ENCODE results near the gene LMAN1L.

LMAN1L gene

GRCh38 chr15:74794248-74794969, 18.2 kb upstream of the LMAN1L start:
- DNase-seq: no peak

- DNase-seq: no peak
Observed at GRCh38 chr15:74794970-74795349, 17.7 kb upstream of the LMAN1L start.

DNA sequence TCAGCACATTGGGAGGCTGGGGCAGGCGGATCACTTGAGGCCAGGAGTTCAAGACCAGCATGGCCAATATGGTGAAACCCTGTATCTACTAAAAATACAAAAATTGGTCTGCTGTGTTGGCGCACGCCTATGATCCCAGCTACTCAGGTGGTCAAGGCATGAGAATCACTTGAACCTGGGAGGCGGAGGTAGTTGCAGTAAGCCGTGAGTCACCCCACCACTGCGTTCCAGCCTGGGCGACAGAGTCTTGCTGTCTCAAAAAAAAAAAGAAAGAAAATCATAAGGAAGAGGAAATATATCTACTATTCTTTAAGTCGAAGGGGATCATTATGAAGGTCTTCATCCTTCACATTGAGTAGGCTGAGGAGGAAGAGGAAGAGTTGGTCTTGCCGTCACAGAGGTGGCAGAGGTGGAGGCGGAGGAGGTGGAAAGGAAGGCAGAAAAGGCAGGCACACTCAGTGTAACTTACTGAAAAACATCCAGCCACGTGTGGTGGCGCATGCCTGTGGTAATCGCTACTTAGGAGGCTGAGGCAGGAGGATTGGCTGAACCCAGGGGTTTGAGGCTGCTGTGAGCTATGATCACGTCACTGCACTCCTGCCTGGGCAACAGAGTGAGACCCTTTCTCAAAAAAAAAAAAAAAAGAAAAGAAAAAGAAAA, 16.5 kb upstream of the LMAN1L start:
- DNase-seq: no peak

DNA sequence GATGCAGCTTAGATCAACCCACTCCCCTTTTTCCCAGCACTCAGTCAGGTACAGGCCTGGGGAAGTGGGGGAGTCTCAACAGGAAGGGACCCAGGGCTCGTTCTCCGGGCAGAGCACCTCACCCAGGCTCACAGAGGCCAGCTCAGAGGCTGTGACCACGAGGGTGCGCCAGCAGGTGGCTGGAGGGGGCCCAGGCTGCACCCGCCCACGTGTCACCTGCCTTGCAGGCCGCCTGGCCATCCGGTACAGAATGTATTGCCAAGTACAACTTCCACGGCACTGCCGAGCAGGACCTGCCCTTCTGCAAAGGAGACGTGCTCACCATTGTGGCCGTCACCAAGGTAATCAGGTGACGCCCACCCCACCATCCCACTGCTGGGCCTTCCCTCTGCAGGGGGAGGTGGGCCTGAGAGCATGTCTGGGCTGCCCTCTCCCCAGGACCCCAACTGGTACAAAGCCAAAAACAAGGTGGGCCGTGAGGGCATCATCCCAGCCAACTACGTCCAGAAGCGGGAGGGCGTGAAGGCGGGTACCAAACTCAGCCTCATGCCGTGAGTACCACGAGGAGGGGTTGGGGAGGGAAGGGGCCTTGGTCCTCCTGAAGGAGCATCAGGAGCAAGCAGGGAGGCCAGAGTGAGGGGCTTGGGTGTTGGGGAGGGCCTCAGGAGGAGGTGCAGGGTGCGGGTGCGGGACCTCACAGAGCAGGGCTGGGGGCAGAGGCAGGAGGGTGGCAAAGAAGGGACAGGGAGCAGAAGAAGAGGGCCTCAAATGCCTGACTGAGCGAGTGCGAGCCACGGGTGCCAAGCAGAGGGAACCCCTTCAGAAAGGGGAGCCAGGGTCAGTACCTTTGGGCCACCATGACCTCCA, 14.0 kb upstream of the LMAN1L start:
- no peak for DNase-seq

- no peak for DNase-seq
Observed at GRCh38 chr15:74799255-74799855, 13.3 kb upstream of the LMAN1L start.

- peak; percentile 53 for DNase-seq
Observed at GRCh38 chr15:74799856-74800558, 12.6 kb upstream of the LMAN1L start.

GRCh38 chr15:74800559-74801094, 12.0 kb upstream of the LMAN1L start:
- DNase-seq: no peak

GRCh38 chr15:74801311-74801997, 11.2 kb upstream of the LMAN1L start:
- DNase-seq: no peak

GRCh38 chr15:74802290-74802689, 10.3 kb upstream of the LMAN1L start:
- DNase-seq: no peak

DNA sequence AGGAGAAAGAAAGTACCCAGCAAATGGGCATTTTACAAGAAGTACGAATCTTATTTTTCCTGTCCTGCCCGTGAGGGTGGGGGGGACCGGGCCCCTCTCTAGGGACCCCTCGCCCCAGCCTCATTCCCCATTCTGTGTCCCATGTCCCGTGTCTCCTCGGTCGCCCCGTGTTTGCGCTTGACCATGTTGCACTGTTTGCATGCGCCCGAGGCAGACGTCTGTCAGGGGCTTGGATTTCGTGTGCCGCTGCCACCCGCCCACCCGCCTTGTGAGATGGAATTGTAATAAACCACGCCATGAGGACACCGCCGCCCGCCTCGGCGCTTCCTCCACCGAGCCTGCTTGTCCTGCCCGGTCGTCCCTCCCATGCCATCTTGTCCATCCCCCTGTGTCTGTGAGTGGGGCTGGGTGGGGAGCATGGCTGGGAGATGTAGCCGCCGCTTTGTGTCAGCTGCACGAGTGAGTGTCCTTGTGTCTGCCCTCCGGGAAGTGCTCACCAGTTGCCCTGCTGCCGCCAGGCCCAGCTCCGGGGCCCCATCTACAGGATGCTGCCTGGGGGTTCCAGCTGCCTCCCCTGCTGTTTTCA, 9.7 kb upstream of the LMAN1L start:
- DNase-seq: no peak

DNA sequence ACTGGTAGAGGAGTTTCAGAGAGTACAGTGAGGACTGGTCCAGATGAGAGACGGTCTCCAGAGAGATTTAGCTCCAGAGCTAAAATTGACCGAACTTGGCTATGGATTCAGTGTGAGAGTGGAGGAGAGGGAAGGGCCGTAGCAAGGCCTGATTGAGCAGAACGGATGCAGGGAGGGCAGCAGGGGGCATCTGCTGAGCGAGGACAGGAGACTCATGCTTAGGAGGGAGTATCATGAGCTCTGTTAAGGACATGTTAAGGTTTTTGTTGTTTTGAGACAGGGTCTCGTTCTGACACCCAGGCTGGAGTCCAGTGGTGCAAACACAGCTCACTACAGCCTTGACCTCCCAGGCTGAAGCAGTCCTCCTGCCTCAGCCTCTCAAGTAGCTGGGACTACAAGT, 7.7 kb upstream of the LMAN1L start:
- DNase-seq: no peak

DNA sequence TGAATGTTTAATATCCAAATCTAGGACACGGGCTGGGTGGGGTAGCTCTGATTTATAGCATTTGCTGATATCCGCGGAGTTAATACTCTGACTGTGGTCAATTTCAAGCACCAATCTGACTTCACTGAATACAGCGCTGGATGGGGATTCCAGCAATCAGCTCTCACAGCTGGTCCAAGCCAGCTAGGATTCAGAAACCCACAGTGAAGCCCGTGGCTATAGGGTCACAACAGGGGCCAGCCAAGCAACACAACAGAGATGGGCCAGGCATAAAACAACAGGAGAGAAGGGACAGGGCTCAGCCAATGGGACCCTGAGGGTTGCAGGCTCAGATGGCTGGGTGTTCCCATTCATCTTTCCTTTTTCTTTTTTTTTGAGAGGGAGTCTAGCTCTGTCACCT, 5.4 kb upstream of the LMAN1L start:
- no peak for DNase-seq

- DNase-seq: no peak
Observed at GRCh38 chr15:74808078-74808839, 4.4 kb upstream of the LMAN1L start.

DNA sequence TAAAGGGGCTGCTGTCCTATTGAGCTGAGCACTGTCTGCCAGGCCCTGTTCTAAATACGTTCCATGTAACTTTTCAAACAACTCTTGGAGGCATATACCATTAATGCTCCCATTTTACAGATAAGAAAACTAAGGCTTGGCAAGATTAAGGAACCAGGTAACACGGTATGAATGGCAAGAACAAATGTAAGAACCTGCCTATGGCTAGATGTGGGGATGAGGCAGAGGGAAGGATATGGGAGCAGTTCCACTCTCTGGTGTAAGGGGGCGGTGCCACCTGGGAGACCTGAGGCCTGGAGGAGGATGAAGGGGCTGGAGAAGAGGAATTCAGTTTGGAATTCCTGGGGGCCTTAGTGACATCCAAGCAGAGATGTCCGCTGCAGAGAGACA, 3.8 kb upstream of the LMAN1L start:
- DNase-seq: no peak

- no peak for DNase-seq
Observed at GRCh38 chr15:74809242-74809641, 3.4 kb upstream of the LMAN1L start.

DNA sequence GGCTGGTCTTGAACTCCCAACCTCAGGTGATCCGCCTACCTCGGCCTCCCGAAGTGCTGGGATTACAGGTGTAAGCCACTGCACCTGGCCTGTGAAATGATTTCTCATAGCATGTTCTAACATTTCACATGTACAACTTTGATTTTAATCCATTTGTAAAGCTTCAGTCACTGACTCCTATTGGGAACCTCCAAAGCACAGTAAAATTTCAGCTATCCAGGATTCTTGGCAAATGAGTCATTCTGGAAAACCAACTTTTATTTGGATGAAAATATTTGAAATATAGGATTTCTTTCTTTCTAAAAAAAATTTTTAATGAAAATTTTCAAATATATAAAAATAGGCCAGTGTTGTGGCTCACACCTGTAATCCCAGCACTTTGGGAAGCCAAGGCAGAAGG, 2.7 kb upstream of the LMAN1L start:
- peak; percentile 54 for DNase-seq

DNA sequence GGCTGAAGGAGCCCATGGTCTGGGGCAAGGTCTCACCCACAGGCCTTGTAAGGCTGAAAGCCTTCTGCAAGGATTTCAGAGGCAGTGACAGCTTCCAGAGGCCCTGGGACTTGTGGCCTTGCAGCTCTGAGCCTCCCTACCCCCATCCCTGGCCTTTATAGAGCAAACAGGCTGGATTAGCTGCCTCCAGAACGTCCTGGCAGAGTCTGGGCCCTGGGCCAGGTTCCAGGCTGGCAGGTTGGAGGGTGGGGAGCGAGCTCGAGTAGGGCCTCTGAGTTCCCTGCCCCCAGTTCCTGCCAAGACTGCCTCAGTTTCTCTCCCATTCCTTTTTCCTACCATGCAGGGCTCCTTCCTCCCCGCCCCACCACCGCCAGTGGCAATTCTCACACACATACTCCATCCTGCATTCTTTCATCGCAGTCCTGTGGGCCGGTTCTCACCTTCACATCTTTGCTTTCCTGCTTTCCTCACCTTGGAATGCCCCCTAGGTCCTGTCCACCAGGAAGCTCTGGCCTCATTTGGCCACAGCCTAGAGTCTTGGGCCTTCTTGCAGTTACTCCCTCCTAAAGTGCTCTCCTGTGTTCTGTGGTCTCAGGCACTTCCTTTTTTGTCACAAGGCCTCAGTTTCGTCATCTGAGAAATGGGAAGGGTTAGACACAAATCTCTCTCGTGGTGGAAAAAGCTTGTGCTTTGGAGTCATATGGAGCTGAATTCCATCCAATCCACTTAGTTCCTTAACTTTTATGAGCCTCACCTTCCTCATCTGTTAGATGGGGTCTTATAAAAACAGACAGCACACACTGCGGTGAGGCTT, 2.7 kb downstream of the LMAN1L start:
- no peak for DNase-seq

DNA sequence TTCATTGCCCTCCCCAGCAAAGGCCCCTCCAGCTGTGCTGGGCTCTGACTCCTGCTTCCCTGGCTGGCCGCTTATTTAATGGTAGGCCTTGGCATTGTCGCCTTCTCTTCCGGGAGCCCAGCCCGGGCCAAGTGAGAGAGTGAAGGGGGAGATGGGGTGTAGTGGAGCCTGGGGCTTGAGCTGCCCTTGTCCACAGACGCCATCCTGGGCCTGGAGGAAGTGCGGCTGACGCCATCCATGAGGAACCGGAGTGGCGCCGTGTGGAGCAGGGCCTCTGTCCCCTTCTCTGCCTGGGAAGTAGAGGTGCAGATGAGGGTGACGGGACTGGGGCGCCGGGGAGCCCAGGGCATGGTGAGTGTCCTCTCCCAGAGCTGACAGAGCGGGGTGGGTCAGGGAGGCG, 3.3 kb downstream of the LMAN1L start:
- DNase-seq: no peak

DNA sequence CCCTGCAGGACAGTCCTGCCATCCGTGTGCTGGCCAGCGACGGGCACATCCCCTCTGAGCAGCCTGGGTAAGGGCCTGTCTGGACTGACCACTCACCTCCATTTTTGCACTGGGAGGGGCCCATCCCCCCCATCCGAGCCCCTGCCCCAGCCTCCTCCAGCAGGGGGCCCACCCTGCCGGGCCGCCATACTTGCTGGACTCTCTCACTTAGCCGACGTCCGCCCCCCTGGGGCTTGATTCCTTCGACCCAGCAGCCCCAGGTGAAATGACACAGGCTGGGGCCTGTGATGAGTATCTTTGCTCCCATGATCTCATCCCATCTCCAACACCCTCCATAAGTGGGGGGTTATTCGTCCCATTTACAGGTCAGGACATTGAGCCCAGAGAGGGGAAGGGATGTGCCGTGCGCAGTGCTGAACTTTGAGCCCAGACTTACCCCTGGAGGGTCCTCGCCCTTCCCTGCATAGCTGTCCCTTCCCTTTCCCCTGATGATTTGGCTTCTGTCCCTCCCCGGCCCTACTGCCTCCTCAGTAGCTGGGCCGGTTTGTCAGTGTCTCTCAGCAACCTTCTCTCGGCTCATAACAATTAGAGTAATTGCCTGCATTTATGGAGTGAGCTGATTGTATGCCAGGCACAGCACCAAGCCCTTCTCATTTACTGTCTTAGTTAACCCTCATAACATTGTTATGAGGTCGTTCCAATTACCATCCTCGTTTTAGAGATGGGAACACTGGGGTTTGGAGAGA, 4.2 kb downstream of the LMAN1L start:
- no peak for DNase-seq

Measured in fibroblast of skin of scalp (primary cell).